ENCODE data around the gene FNIP1. TPM values are rescaled to one million over a fixed set of nuclear protein-coding genes. Genes with fewer than 3 reads are reported as not detected.

Gene FNIP1
- total and polyA plus RNA-seq, 9 of the 15 experiments (the other 6 are each of a cell fraction or from before 2014, with no cell fraction given), result 5.0 to 32.8 (median 18.4) TPM

DNA sequence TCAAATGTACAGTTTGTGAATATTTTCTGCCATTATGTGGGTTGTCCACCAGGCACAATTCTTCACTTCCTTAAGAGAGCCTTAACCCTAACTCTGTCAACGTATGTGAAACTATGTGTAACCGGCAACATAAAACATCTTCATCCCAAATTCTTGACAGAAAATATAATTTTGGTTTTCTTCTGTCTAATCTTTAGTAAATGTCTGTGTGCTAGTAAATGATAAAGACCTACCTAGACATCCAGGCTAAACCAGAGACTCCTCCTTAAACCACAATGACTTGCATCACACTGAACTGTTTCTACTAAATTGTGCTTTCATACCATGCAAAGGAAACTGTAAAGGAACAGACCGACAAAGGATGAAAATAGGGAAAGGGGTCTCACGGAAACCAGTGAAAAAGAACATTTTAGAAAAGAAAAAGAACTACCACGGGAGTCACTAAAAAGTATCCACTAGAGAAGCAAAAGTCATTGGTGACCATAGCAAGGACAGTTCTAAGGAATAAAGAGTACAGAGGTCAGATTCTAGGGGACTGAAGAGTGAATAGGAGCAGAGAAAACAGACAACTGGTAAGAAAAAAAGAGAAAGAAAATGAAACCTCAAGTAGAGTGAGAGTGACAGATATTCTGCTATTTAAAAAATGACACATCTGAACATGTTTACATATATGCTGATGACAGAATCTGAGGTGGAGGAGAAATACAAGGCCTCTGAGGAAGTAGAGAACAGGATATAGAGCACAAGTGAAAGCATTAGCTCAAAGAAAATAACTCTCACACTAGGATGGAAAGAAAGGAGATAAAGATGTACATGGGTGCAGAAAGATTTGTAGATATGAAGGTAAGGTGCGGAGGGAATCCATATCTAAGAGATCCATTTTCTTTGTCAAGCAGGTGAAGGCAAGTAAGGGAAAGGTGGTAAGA, 49.4 kb downstream of the FNIP1 start (continued):
- TF ChIP-seq AFF1 (IDR thresholded peaks at IDR 0.05; ENCODE audit: low read depth in 1 of 2, partially characterized antibody in 2 of 2) (peak; percentile 68), PURB (CRISPR knock-in tag; IDR thresholded peaks at IDR 0.05; ENCODE audit: low read depth) (no peak)

DNA sequence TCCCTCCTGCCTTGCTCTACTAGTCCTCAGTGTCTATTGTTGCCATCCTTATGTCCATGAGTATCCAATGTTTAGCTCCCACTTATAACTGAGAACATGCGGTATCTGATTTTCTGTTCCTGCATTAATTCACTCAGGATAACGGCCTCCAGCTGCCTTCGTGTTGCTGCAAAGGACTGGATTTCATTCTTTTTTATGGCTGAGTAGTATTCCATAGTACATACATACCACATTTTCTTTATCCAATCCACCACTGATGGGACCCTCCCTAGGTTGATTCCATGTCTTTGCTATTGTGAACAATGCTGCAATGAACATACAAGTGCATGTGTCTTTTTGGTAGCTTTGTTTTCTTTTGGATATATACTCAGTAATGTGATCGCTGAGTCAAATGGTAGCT, 50.4 kb downstream of the FNIP1 start:
- WGBS (ENCODE audit: insufficient coverage, low coverage, missing lambda C conversion rate), result 84% methylated on average over 4 of the region's 4 CpGs
- intact Hi-C loops (cut with micrococcal nuclease) (loop anchor here (5.0 kb wide), 2 partner anchors 109 to 261 kb away; partner anchors contain the start of gene RAPGEF6), in situ Hi-C loops (cut with MboI) (no loop called here)
- no peaks in the 10 kb centered on the region for H3K9me3 ChIP-seq (replicated peaks; ENCODE audit: control insufficient read depth, insufficient read depth, low read depth, low read length)
- H3K27ac ChIP-seq (ENCODE audit: extremely low read depth, low read depth, low read length), result peak overlapping the region; percentile 86
- no peak overlapping the region for H2AFZ ChIP-seq (ENCODE audit: low read depth, low read length)
- ChIA-PET POLR2A (interaction anchor here (0.6 to 2.1 kb wide), 3 partner anchors 9 to 97 kb away, joined by 3 to 10 read pairs (median 5); no protein-coding TSS in a partner anchor), CTCF (ENCODE audit: low intra/inter-chr PET ratio) (no interaction called here)
- H3K36me3 ChIP-seq (ENCODE audit: control insufficient read depth, insufficient read depth, low read length), result peaks cover 35% of the 10 kb centered on the region
- BruUV-seq (replicated peaks), result no TSS peak
- peaks cover 15 to 55% of the 10 kb centered on the region in 2 experiments for H3K4me1 ChIP-seq (replicated peaks in 1 of 2; ENCODE audit: control insufficient read depth in 2 of 2, insufficient read depth in 2 of 2, low read length in 2 of 2)
- H3K79me2 ChIP-seq (ENCODE audit: control insufficient read depth, insufficient read depth, low read length), result peaks cover 89% of the 10 kb centered on the region
- FAIRE-seq (no peak), DNase-seq (ENCODE audit: extremely low read depth in 1 of 4, low spot score in 3 of 4) (no peak), ATAC-seq (no peak)
- H3K27me3 ChIP-seq (ENCODE audit: control insufficient read depth in 2 of 2, insufficient read depth in 2 of 2, low read length in 2 of 2), result no peaks in the 10 kb centered on the region
- H3K4me3 ChIP-seq, result no peak overlapping the region
- H4K20me1 ChIP-seq (replicated peaks; ENCODE audit: control insufficient read depth, insufficient read depth, low read length), result no peaks in the 10 kb centered on the region
- no peaks in the 10 kb centered on the region for H3K9me1 ChIP-seq (ENCODE audit: control insufficient read depth, insufficient read depth, low read length)
- peak overlapping the region; percentile 55 for H3K4me2 ChIP-seq (ENCODE audit: insufficient read depth, low read length)
- H3K9ac ChIP-seq (ENCODE audit: insufficient read depth in 1 of 2, low read depth in 2 of 2, low read length in 2 of 2), result peak overlapping the region in 1 of 2 experiments; percentile 64; a peak in 2 of 4 replicates
- no peak for TF ChIP-seq HLTF (IDR thresholded peaks at IDR 0.05)
- TF ChIP-seq ZNF146 (CRISPR knock-in tag; IDR thresholded peaks at IDR 0.05; ENCODE audit: unreplicated experiment), result peak; percentile 93
- no peak for TF ChIP-seq MXI1 (IDR thresholded peaks at IDR 0.05; ENCODE audit: low read depth, low read length)
- TF ChIP-seq HDAC8 (tag; IDR thresholded peaks at IDR 0.05), result 0 out of 2 replicates have a peak, but pooled peaks have one; percentile 22
- no peak for TF ChIP-seq WHSC1 (IDR thresholded peaks at IDR 0.05; ENCODE audit: low read length)
- peak; percentile 52 for TF ChIP-seq RBM25 (IDR thresholded peaks at IDR 0.05; ENCODE audit: low read depth, low read length, severe bottlenecking)
- no peak for TF ChIP-seq NFXL1 (CRISPR knock-in tag; IDR thresholded peaks at IDR 0.05)
- 0 out of 2 replicates have a peak, but pooled peaks have one; percentile 8 for TF ChIP-seq ZKSCAN8 (CRISPR knock-in tag; IDR thresholded peaks at IDR 0.05)
- 0 out of 4 replicates have a peak, but pooled peaks of 1 of the 2 experiments have one; percentile 6 for TF ChIP-seq KDM1A (IDR thresholded peaks at IDR 0.05)

All from K562 (cell line).